ENCODE results near the gene XXYLT1.

GRCh38 chr3:195040094-195040493 is 230.9 kb downstream of the XXYLT1 start:
- TF ChIP-seq CTCF (conservative IDR thresholded peaks at IDR 0.05; ENCODE audit: low read depth, low read length) (no peak), EZH2 (IDR thresholded peaks at IDR 0.05; ENCODE audit: borderline replicate concordance, low read depth, low read length, poor library complexity, severe bottlenecking) (no peak)
